ENCODE results near the gene CCSER1.
"Not testable (repeated sequence)": the region's sequence is repeated elsewhere in the genome, so short reads cannot be mapped to it uniquely, and the experiment has no call there.

The CCSER1 gene

DNA sequence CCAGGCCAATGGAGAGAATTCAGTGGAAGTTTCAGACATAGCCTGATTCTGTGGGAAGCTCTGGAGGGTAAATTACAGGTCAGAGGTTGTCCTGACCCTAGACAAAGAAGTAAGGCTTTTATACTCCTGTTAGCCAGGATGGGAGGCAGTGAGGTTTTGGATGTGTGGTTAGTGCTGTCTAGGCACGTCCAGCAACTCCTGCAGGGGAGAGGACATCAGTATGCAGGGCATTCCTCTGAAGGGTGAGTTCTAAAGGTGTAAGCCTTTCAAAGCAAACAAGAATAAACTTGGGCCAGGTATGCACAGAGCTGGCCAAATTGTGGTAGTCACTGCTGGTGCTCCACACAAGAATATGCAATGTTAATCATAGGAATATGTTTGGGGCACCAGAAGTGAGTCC lies 562.5 kb downstream of the CCSER1 start:
- DNase-seq (ENCODE audit: low read depth, low spot score), result no peak

DNA sequence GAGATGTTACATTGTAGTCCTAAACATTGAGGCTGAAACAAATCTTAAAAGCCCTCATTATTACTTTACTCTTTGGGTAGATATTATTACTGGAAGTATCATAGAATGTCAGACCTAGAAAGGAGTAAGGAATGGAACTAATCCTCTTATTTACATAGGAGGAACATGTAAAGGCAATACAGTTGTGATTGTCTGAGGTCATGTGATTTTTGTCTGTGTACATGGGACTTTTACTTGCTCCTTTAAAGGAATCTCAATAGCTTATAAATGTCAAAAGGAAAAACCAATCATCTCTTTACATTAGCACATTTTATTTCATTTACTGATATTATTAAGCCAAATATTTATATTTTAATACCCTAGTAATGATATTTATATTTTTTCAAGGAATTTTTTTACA lies 568.2 kb downstream of the CCSER1 start:
- no peak for DNase-seq (ENCODE audit: low read depth, low spot score)

- not testable (repeated sequence) for DNase-seq (ENCODE audit: low read depth, low spot score)
Observed at GRCh38 chr4:90705501-90705900, 578.3 kb downstream of the CCSER1 start.

GRCh38 chr4:90715242-90715641 lies 588.0 kb downstream of the CCSER1 start:
- DNase-seq (ENCODE audit: low read depth, low spot score), result no peak

- no peak for DNase-seq (ENCODE audit: low read depth, low spot score)
Observed at GRCh38 chr4:90718931-90719330, 591.7 kb downstream of the CCSER1 start.

- no peak for DNase-seq (ENCODE audit: low read depth, low spot score)
Observed at GRCh38 chr4:90727938-90728337, 600.7 kb downstream of the CCSER1 start.

GRCh38 chr4:90730752-90731151 lies 603.6 kb downstream of the CCSER1 start:
- no peak for DNase-seq (ENCODE audit: low read depth, low spot score)

DNA sequence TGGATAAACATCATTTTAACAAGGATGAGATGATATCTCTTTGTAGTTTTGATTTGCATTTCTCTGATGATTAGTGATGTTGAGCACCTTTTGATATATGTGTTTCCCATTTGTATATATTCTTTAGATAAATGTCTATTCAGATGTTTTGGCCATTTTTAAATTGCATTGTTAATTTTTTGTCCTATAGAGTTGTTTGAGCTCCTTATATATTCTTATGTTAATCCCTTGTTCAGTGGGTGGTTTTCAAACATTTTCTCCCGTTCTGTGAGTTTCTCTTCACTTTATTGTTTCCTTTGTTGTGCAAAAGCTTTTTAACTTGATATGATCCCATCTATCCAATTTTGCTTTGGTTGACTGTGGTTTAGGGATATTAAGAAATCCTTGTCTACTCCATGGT lies 606.0 kb downstream of the CCSER1 start:
- no peak for DNase-seq (ENCODE audit: low read depth, low spot score)

DNA sequence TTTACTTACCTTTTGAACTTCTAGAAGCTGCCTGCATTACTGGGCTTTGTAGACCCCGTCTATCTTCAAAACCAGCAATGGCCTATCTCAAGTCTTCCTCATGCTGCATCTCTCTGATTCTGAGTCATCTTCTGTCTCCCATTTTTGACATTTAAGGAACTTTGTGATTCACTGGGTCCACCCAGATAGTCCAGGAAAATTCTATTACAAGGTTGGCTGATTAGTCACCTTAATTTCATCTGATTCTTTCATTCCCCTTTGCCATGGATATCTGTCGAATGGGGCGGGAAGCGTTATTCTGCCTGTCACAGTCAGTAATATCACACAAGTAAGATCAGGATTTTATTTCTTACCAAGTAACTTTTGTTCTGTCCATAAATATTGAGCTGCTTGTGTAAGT lies 618.0 kb downstream of the CCSER1 start:
- DNase-seq (ENCODE audit: low read depth, low spot score), result no peak

- DNase-seq (ENCODE audit: low read depth, low spot score), result no peak
Observed at GRCh38 chr4:90753068-90753467, 625.9 kb downstream of the CCSER1 start.

GRCh38 chr4:90757534-90758060 lies 630.4 kb downstream of the CCSER1 start:
- no peak for DNase-seq (ENCODE audit: low read depth, low spot score)

DNA sequence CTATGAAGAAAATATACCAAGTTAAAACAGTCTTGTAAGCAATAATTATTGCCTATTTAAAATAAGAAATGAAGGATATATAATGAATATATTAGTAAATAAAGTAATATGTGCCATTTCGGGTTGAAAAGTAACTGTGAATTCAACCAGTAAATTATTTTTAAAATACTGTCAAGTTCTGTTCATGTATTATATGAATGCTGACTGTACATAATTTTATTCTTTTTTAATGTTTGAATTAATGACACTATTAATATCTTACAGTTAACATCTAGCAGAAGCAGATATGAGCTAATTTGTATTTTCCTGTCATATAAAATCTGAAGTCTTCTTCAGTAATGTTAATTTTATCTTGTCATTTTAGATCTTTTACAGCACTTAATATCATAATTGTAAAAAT lies 632.9 kb downstream of the CCSER1 start:
- DNase-seq (ENCODE audit: low read depth, low spot score), result no peak

DNA sequence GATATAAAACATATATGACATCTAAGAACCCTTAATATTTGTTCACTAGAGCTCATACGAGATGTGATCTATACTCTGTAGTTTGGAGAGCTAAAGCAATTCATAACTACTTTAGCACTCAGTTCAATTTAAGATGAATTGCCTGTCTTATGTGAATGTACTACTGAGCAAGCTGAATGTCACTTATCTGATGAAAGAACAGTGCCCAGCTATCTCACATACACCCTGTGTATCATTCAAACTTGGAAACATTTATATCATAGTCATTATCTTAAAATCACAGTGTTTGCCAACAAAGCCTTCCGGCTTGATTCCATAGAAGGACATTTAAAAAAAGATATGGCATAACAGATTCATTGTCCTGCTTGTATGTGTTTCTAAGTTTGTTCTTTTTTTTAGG lies 639.6 kb downstream of the CCSER1 start:
- DNase-seq (ENCODE audit: low read depth, low spot score), result no peak

- DNase-seq (ENCODE audit: low read depth, low spot score), result no peak
Observed at GRCh38 chr4:90769251-90769650, 642.1 kb downstream of the CCSER1 start.

- no peak for DNase-seq (ENCODE audit: low read depth, low spot score)
Observed at GRCh38 chr4:90780193-90780592, 653.0 kb downstream of the CCSER1 start.

DNA sequence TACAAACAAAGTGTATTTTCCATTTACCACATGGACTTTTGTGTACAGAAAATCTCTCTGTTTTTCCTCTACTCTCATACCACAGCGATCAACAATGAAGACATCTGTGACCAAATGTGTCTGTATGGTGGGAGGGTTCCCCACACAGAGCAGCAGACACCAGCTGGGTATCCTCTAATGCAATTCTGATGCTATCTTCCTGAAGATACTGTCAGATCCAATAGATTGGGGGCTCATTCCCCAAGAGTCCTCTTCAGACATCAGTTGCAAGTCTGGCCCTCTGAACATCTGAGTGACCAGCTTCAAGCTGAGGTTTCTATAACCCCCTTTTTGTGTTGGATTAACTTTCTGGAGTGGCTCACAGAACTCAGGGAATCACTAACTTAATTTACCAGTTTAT lies 659.4 kb downstream of the CCSER1 start:
- no peak for DNase-seq (ENCODE audit: low read depth, low spot score)

- no peak for DNase-seq (ENCODE audit: low read depth, low spot score)
Observed at GRCh38 chr4:90792696-90793095, 665.5 kb downstream of the CCSER1 start.

DNA sequence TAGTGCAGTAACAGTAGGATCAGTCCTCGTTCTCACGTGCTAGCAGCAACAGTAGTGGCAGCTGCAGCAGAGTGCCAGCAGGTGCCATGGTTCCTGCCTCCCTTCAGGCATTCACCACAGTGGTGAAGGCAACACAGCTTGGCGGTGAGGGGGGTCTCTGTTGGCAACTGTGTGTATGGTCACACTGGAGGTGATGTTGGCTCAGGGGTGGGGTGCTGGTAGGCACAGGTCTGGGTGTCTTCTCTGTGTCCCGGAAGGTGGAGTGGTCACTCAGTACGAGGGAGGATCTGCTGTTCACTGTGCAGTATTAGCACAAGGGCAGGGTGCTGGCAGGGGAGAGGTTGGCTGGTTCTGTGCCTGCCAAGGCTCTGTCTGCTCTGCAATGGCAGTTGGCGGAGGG lies 671.8 kb downstream of the CCSER1 start:
- no peak for DNase-seq (ENCODE audit: low read depth, low spot score)

- DNase-seq (ENCODE audit: low read depth, low spot score), result no peak
Observed at GRCh38 chr4:90799895-90800294, 672.7 kb downstream of the CCSER1 start.

DNA sequence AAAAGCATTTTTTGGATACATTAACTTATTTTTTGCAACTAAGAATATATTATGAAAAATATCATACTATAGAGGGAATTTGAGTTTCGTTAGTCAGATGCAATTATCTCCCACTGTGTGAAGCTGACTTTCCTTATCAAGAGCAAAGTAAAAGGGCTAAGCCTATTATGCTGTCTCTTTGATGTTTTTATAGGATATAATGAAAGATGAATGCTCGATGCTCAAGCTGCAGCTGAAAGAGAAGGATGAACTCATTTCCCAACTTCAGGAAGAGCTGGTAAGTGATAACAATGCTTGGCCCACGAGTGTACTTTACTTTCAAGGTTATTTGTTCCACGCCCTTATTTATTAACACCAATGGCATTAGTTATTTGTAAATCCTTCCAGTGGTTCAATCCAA lies 688.4 kb downstream of the CCSER1 start:
- DNase-seq (ENCODE audit: low read depth, low spot score), result no peak

DNA sequence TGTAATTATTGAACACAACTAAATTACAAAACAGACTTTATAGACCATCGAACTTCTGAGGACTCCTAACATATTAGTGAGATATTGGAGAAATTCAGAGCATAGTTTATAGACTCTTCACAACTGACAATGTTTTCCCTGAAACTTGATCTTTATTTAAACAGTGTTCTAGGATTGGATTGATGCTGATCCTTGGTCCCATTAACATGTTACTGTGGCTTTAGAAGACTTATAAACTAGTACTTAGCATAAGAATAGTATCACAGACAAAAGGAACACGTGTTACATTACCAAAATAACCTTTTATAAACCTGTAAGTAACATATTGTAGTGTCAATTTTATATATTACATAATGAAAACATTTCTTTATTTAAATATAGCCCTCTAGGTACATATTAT lies 689.6 kb downstream of the CCSER1 start:
- DNase-seq (ENCODE audit: low read depth, low spot score), result no peak

- no peak for DNase-seq (ENCODE audit: low read depth, low spot score)
Observed at GRCh38 chr4:90824266-90825150, 697.3 kb downstream of the CCSER1 start.

- DNase-seq (ENCODE audit: low read depth, low spot score), result no peak
Observed at GRCh38 chr4:90825849-90826248, 698.7 kb downstream of the CCSER1 start.

Measured in smooth muscle cell of the brain vasculature (primary cell).